ENCODE results near the gene ATP8B1. TPM values are rescaled to one million over a fixed set of nuclear protein-coding genes. Genes with fewer than 3 reads are reported as not detected.

ATP8B1 gene
- total and polyA plus RNA-seq, 2 of the 4 experiments (the other 2 are of a cell fraction): 64.3 to 136 TPM

DNA sequence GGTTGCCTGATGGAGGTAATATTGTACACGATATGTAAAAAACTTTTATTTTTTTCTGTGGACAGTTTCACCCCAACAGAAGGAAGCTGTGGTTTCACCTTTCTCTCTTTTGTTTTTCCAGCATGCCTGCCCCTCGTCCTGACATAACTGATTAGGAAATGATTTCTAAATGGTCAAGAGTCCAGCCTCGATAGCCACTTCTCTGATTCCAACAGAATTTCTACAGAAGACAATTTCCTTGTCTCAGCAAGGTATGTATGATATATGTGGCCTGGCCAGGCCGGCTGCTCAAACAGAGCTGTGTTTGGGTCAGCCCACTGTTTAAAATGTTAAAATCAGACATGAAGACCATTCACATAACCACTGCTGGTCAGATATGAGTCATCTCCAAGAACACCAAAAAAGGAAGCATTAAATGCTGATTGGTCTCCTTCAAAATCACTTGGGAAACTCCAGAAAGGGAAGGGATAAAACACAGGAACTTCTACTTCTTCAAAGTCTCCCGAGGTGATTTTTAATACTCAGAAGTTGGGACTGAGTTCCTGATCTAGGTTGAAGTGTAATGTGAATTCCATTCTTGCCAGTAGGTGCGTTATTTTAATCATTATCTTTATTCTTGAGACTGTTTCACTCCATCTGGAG, 22.3 kb downstream of the ATP8B1 start:
- no peaks in the 10 kb centered on the region for H3K36me3 ChIP-seq (ENCODE audit: control insufficient read depth, insufficient read depth, low read length)
- ATAC-seq (ENCODE audit: low read depth) (peak; percentile 89), DNase-seq (peak; percentile 94)
- no peak overlapping the region for H2AK9ac ChIP-seq (replicated peaks; ENCODE audit: low read depth, low read length, poor library complexity)
- peak overlapping the region; percentile 72 for H2BK20ac ChIP-seq (ENCODE audit: low read depth, low read length)
- peak overlapping the region; percentile 87 for H3K4ac ChIP-seq (ENCODE audit: low read depth, low read length)
- ChIA-PET CTCF (no interaction called here), POLR2A (ENCODE audit: unreplicated experiment) (interaction anchor here (0.5 kb wide), 1 partner anchor 75 kb away, joined by 3 read pairs; no protein-coding TSS in a partner anchor)
- H3K9me3 ChIP-seq (ENCODE audit: control insufficient read depth, insufficient read depth, low read length): no peaks in the 10 kb centered on the region
- intact Hi-C loops (cut with micrococcal nuclease) (no loop called here), dilution Hi-C loops (cut with HindIII; ENCODE audit: low sequenced_read_pairs, unreplicated experiment) (no loop called here), in situ Hi-C loops (cut with MboI; ENCODE audit: low sequenced_read_pairs) (no loop called here)
- H2BK5ac ChIP-seq (ENCODE audit: low read depth, low read length, poor library complexity, severe bottlenecking): peak overlapping the region; percentile 93
- WGBS, 2 experiments (ENCODE audit: extremely low coverage in 2 of 2, insufficient read length in 1 of 2): no CpG with 5 or more reads among the region's 6 CpGs
- H3K27ac ChIP-seq (ENCODE audit: insufficient read depth, low read length): peak overlapping the region; percentile 72
- H3K27me3 ChIP-seq (ENCODE audit: control insufficient read depth, insufficient read depth, low read length): no peaks in the 10 kb centered on the region
- H2BK15ac ChIP-seq (ENCODE audit: low read depth, low read length): peak overlapping the region; percentile 81
- H2BK120ac ChIP-seq (ENCODE audit: low read depth, low read length): peak overlapping the region; percentile 83
- H3K18ac ChIP-seq (ENCODE audit: low read depth, low read length): peak overlapping the region; percentile 75
- peaks cover 19% of the 10 kb centered on the region; the same call in 1 of the 2 replicates for H4K20me1 ChIP-seq (ENCODE audit: insufficient read depth, low read length)
- H4K91ac ChIP-seq (ENCODE audit: insufficient read depth, low read depth, low read length): peak overlapping the region; percentile 76
- peak overlapping the region; percentile 84 for H3K14ac ChIP-seq (replicated peaks; ENCODE audit: low read depth, low read length)
- H3K56ac ChIP-seq (ENCODE audit: extremely low read depth, insufficient read depth, low read length): peak overlapping the region; percentile 87
- H2AK5ac ChIP-seq (ENCODE audit: low read depth, low read length): peak overlapping the region; percentile 28; the same call in 1 of the 2 replicates
- peak overlapping the region; percentile 75 for H3K4me2 ChIP-seq (ENCODE audit: low read depth, low read length)
- H3K23ac ChIP-seq (ENCODE audit: low read depth, low read length): peak overlapping the region; percentile 89; the same call in 1 of the 2 replicates
- H3K4me1 ChIP-seq (ENCODE audit: control insufficient read depth, insufficient read depth, low read length): peaks cover 21% of the 10 kb centered on the region
- H4K8ac ChIP-seq (ENCODE audit: low read depth in 2 of 2, low read length in 2 of 2): peak overlapping the region; percentile 72 to 90
- H3K79me1 ChIP-seq (ENCODE audit: low read depth in 1 of 2, low read length in 2 of 2): peaks cover 28 to 61% of the 10 kb centered on the region in 2 experiments
- H3K4me3 ChIP-seq (ENCODE audit: insufficient read depth, low read depth, low read length): peak overlapping the region; percentile 4; the same call in 1 of the 2 replicates
- peak overlapping the region; percentile 75 for H3K9ac ChIP-seq (ENCODE audit: low read depth, low read length)
- peak overlapping the region; percentile 47 for H4K5ac ChIP-seq (ENCODE audit: low read depth, low read length)
- no peak overlapping the region for H2AFZ ChIP-seq (replicated peaks; ENCODE audit: low read length, poor library complexity)
- peaks cover 7% of the 10 kb centered on the region for H3K9me1 ChIP-seq (ENCODE audit: insufficient read depth, low read length)
- no TSS peak for BruUV-seq (replicated peaks)
- TF ChIP-seq CHD1 (IDR thresholded peaks at IDR 0.05; ENCODE audit: low read depth, low read length): no peak
- TF ChIP-seq RAD21 (IDR thresholded peaks at IDR 0.05; ENCODE audit: low read length): no peak
- TF ChIP-seq CEBPB (IDR thresholded peaks at IDR 0.05; ENCODE audit: low read depth, low read length): no peak
- peak; percentile 33; the same call in 1 of the 2 replicates for TF ChIP-seq MAFK (IDR thresholded peaks at IDR 0.05; ENCODE audit: low read depth, low read length)
- TF ChIP-seq SMC3 (IDR thresholded peaks at IDR 0.05; ENCODE audit: low read depth, low read length): no peak
- no peak for TF ChIP-seq ELK1 (IDR thresholded peaks at IDR 0.05; ENCODE audit: borderline replicate concordance, low read depth, low read length)
- TF ChIP-seq, protein P1, sequence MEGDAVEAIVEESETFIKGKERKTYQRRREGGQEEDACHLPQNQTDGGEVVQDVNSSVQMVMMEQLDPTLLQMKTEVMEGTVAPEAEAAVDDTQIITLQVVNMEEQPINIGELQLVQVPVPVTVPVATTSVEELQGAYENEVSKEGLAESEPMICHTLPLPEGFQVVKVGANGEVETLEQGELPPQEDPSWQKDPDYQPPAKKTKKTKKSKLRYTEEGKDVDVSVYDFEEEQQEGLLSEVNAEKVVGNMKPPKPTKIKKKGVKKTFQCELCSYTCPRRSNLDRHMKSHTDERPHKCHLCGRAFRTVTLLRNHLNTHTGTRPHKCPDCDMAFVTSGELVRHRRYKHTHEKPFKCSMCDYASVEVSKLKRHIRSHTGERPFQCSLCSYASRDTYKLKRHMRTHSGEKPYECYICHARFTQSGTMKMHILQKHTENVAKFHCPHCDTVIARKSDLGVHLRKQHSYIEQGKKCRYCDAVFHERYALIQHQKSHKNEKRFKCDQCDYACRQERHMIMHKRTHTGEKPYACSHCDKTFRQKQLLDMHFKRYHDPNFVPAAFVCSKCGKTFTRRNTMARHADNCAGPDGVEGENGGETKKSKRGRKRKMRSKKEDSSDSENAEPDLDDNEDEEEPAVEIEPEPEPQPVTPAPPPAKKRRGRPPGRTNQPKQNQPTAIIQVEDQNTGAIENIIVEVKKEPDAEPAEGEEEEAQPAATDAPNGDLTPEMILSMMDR (conservative IDR thresholded peaks at IDR 0.05; ENCODE audit: low read depth, low read length): no peak
- peak; percentile 75 for TF ChIP-seq FOS (IDR thresholded peaks at IDR 0.05; ENCODE audit: low read depth, low read length)
- no peak for TF ChIP-seq MAZ (IDR thresholded peaks at IDR 0.05; ENCODE audit: borderline replicate concordance, low read depth, low read length)
- TF ChIP-seq RCOR1 (IDR thresholded peaks at IDR 0.05; ENCODE audit: insufficient replicate concordance, low read length): no peak
- TF ChIP-seq POLR2A (IDR thresholded peaks at IDR 0.05; ENCODE audit: low read depth, low read length): peak; percentile 75
- no peak for TF ChIP-seq NFE2L2 (IDR thresholded peaks at IDR 0.05; ENCODE audit: low read depth, low read length)
- TF ChIP-seq, protein P2, sequence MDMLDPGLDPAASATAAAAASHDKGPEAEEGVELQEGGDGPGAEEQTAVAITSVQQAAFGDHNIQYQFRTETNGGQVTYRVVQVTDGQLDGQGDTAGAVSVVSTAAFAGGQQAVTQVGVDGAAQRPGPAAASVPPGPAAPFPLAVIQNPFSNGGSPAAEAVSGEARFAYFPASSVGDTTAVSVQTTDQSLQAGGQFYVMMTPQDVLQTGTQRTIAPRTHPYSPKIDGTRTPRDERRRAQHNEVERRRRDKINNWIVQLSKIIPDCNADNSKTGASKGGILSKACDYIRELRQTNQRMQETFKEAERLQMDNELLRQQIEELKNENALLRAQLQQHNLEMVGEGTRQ (IDR thresholded peaks at IDR 0.05; ENCODE audit: low read depth, low read length): no peak
- TF ChIP-seq BHLHE40 (IDR thresholded peaks at IDR 0.05; ENCODE audit: low read depth, low read length): no peak
- TF ChIP-seq MXI1 (IDR thresholded peaks at IDR 0.05; ENCODE audit: borderline replicate concordance, low read depth, low read length): no peak
